Endothelial cell of umbilical vein (primary cell): Measurements from ENCODE around the gene PAK4.

ENCODE experiments used
- EZH2 ChIP-seq: IDR thresholded peaks from 2 replicates; pipeline ENCODE4 v1.6.1; 2012; ENCODE audit warnings: borderline replicate concordance, low read depth, mild to moderate bottlenecking, moderate library complexity, low read length, inconsistent platforms; ENCODE audit not compliant: severe bottlenecking
- FOS ChIP-seq: IDR thresholded peaks from 2 replicates; pipeline ENCODE4 v1.6.1; 2011; ENCODE audit warnings: mild to moderate bottlenecking, low read length, moderate library complexity, borderline replicate concordance; ENCODE audit not compliant: insufficient read depth
- GATA2 ChIP-seq: IDR thresholded peaks from 2 replicates; pipeline ENCODE4 v1.7.0; 2011; ENCODE audit warnings: low read depth, mild to moderate bottlenecking, moderate library complexity, mixed read lengths, low read length; ENCODE audit not compliant: insufficient read length, insufficient read depth
- JUN ChIP-seq: IDR thresholded peaks from 2 replicates; pipeline ENCODE4 v1.6.1; 2011; ENCODE audit warnings: borderline replicate concordance, low read depth; ENCODE audit not compliant: insufficient read length, insufficient read depth
- POLR2A ChIP-seq: IDR thresholded peaks from 2 replicates; pipeline ENCODE4 v1.6.1; 2012; ENCODE audit warnings: low read depth, mild to moderate bottlenecking, control low read depth, low read length
- POLR2AphosphoS5 ChIP-seq: IDR thresholded peaks from 2 replicates; pipeline ENCODE4 v1.6.1; 2012; ENCODE audit warnings: low read depth, mild to moderate bottlenecking, control low read depth, low read length, moderate library complexity; ENCODE audit not compliant: insufficient read depth
- TF ChIP-seq, protein P1 (sequence below), 2 donors: IDR thresholded peaks; 1 replicate in 1 of 2; 2 replicates in 1 of 2; pipeline ENCODE4 v1.5.1; 2011; ENCODE audit warnings: low read length in 2 of 2, mild to moderate bottlenecking in 2 of 2, moderate library complexity in 2 of 2, control low read depth in 1 of 2, inconsistent platforms in 1 of 2, low read depth in 1 of 2; ENCODE audit not compliant: insufficient read depth in 1 of 2; ENCODE audit errors: extremely low read depth in 1 of 2
- TF ChIP-seq, protein P2 (sequence below): IDR thresholded peaks from 2 replicates; pipeline ENCODE4 v1.6.1; 2011; ENCODE audit not compliant: insufficient read depth, insufficient read length

DNA sequence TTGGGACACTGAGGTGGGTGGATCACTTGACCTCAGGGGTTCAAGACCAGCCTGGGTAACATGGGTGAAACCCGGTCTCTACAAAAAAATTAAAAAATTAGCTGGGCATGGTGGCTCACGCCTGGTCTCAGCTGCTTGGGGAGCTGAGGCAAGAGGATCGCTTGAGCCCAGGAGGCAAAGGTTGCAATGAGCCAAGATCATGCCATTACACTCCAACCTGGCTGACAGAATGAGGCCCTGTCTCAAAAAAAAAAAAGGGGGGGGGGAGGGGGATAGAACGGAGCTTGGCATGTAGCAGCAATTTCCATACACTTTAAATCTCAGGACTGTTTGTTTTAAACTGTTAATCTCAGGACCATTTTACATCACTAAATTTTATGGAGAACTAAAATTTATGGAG is 39.2 kb upstream of the PAK4 start:
- TF ChIP-seq, protein P1, sequence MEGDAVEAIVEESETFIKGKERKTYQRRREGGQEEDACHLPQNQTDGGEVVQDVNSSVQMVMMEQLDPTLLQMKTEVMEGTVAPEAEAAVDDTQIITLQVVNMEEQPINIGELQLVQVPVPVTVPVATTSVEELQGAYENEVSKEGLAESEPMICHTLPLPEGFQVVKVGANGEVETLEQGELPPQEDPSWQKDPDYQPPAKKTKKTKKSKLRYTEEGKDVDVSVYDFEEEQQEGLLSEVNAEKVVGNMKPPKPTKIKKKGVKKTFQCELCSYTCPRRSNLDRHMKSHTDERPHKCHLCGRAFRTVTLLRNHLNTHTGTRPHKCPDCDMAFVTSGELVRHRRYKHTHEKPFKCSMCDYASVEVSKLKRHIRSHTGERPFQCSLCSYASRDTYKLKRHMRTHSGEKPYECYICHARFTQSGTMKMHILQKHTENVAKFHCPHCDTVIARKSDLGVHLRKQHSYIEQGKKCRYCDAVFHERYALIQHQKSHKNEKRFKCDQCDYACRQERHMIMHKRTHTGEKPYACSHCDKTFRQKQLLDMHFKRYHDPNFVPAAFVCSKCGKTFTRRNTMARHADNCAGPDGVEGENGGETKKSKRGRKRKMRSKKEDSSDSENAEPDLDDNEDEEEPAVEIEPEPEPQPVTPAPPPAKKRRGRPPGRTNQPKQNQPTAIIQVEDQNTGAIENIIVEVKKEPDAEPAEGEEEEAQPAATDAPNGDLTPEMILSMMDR (IDR thresholded peaks at IDR 0.05; ENCODE audit: extremely low read depth in 1 of 2, insufficient read depth in 1 of 2, low read depth in 1 of 2, low read length in 2 of 2) = no peak
- TF ChIP-seq POLR2A (no peak), POLR2AphosphoS5 (no peak), JUN (no peak), FOS (no peak), EZH2 (no peak), GATA2 (no peak)
- TF ChIP-seq, protein P2, sequence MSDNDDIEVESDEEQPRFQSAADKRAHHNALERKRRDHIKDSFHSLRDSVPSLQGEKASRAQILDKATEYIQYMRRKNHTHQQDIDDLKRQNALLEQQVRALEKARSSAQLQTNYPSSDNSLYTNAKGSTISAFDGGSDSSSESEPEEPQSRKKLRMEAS = no peak
